ENCODE data around the gene NOP16.

The NOP16 gene

DNA sequence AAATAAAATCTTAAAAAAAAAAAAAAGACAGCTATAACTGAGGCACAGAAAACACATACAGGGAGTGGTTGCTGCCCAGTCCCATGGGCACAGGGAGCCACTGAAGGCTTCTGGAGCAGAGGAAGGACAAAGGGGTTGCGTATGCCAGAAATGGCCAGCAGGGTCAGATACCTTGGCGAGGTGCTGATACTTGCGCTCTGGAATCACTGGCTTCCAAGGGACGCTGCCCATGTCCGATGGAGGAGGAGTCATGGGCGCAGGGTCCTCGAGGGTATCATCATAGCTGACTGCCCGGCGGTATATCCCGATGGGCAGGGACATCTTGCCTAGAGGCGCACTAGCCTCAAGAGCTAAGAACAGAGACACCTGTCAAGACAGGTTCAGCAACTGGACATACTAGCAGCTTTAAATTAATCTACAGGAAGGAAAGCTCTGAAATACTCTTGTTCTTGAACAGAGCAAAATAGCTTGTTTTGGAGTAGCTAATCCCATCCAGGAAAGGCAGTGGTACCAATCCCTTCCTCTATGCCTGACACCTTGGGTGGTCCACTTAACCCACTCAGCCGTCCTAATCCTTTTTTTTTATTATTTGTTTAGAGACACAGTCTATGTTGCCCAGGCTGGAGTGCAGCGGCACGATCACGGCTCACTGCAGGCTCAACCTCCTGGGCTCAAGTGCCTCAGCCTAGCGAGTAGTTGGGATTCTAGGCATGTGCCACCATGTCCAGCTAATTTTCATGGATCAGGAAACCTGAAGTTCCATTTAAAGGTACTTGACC is 32.8 kb downstream of the NOP16 start:
- no peak for DNase-seq

GRCh38 chr5:176353533-176353932 is 34.9 kb downstream of the NOP16 start:
- no peak for DNase-seq

GRCh38 chr5:176352116-176352878 is 36.1 kb downstream of the NOP16 start:
- no peak for DNase-seq

DNA sequence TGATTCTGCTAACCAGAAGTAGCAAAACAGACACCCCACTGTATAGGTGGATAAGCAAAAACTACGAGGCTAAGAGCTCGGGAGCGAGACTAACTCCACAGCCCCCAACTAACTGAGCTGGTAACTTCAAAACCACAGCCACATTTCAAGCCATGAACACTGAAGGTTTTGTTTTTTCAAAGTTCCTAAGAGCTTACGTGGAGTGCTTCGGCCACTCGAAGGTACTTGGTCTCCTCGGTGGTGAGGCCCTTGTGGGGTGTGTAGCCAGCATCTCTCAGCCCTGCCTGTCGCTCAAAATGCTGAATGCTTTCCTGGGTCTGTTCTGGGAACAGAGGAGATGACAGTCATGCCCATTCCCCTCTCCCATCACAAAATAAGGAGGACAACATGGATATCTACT is 38.0 kb downstream of the NOP16 start:
- no peak for DNase-seq

- no peak for DNase-seq
These were observed 45.5 kb downstream of the NOP16 start for GRCh38 chr5:176342766-176343458.

DNA sequence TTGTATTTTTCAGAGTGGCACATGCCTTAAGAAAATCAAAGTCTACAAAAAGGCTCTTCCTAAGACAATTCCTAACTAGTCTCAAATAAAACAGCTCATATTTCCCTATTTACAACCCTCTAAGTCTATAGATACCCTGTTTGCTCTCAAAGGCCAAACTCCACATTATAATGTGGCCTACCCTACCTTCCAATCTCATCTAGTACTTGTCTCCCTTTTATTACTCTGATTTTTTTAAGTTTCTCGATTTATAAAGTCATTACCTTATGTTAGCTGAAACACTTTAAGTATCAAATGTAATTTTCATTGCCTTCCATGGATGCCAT is 46.3 kb downstream of the NOP16 start:
- no peak for DNase-seq

- no peak for DNase-seq
These were observed 46.9 kb downstream of the NOP16 start for GRCh38 chr5:176341325-176342157.

DNA sequence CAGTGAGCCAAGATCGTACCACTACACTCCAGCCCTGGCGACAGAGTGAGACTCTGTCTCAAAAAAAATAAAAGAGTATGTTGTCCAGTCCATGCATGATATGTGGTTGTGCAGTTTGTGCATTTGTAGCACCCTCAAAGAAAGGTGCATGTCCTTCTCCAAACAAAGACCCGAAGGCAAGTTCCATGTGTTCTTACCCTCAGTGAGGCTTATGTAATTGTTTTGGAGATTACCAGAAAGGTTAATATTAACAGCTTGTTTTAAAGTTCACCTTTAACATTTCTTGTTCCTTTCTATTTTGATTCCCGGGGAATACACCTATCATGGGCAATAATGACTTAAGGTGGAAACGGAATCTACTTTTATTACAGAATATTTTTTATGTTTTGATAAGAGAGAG is 49.1 kb downstream of the NOP16 start:
- no peak for DNase-seq

DNA sequence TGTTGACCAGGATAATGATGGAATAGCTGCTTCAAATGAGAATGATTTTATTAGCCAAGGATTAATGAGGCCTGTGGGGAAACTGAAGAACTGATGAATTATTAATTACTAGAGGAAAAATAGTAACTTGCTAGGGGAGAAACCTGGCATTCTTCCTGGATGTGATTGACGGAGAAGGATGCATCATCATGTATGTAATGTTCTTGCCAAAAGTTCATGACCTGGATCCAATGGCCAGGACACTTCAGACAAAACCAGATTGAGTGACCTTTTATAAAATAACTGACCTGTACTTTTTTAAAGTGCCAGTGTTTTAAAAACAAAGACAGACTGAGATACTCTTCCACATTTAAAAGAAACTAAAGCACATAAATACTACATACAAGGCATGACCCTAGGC is 50.5 kb downstream of the NOP16 start:
- DNase-seq, result no peak

DNA sequence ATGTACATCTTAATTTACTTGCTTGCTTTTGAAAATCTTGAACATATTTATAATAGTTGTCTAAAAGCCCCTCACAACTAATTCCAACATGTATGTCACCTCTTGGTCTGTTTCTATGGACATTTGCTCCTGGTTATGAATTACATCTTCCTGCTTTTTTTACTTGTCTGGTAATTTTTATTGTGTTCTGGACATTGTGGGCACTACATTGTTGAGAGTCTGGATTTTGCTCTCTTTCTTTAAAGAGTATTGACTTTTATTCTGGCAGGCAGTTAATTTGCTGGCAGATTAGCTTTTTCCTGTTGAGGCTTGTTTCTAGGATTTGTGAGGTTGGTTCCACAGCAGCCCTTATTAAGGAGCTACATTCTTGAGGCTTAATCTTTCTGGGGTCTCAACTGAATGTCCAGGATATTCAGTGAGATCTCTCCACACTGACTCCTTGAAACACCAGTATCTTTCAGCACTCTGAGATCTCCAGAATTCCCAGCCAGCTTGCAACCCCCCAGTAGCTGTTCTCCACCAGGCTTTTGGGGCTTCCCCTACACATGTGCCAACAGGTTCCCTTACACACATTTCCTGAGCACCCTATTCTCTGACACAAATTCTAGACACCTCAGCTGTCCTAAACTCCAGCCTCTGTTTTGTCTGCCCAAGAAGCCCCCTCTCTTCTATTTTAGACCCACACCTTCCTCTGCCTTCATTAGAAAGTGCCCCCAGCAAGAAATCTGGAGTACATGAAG is 54.2 kb downstream of the NOP16 start:
- no peak for DNase-seq

All from CD4-positive, alpha-beta T cell treated with Interleukin-1 beta for 1 hour (primary cell).